HG03025 (cell line): ENCODE measurements around the gene TIMM17B.
A peak's percentile ranks its signal among the peaks of the same experiment; 100 is the strongest.

Source experiments
- ATAC-seq: cut with Tn5 transposase; IDR thresholded peaks from one replicate; pipeline ENCODE4 v1.9.1; 2021; ENCODE audit warnings: mild to moderate bottlenecking, moderate library complexity; ENCODE audit not compliant: unreplicated experiment, low FRiP score

Gene TIMM17B

GRCh38 chrX:48897625-48898306 lies at the start of gene TIMM17B, which contains the start of gene PQBP1:
Gene TIMM17B, minus strand, starts transcription at chrX:48897768. Its CDS starts 19 bp downstream, at chrX:48897749.
Gene PQBP1, plus strand, starts transcription at chrX:48897930. Its CDS starts 580 bp downstream, at chrX:48898510.
- ATAC-seq: peak; percentile 82

GRCh38 chrX:48945517-48946348 lies 48.2 kb upstream of the TIMM17B start:
- ATAC-seq: no peak

- ATAC-seq: no peak
Measured at GRCh38 chrX:48942895-48943294, 45.3 kb upstream of the TIMM17B start.

- no peak for ATAC-seq
Measured at GRCh38 chrX:48940404-48940955, 42.9 kb upstream of the TIMM17B start.

- ATAC-seq: no peak
Measured at GRCh38 chrX:48939524-48940228, 42.1 kb upstream of the TIMM17B start.

- ATAC-seq: peak; percentile 48
Measured at GRCh38 chrX:48938721-48939425, 41.3 kb upstream of the TIMM17B start.

- ATAC-seq: peak; percentile 49
Measured at GRCh38 chrX:48937054-48937907, 39.7 kb upstream of the TIMM17B start.

- ATAC-seq: no peak
Measured at GRCh38 chrX:48936429-48937053, 39.0 kb upstream of the TIMM17B start.

GRCh38 chrX:48935301-48935670 lies 37.7 kb upstream of the TIMM17B start:
- ATAC-seq: no peak

GRCh38 chrX:48934581-48935300 lies 37.2 kb upstream of the TIMM17B start:
- ATAC-seq: no peak

GRCh38 chrX:48933757-48934156 lies 36.2 kb upstream of the TIMM17B start:
- peak; percentile 40 for ATAC-seq

GRCh38 chrX:48927736-48928382 lies 30.3 kb upstream of the TIMM17B start:
- no peak for ATAC-seq

GRCh38 chrX:48927123-48927522 lies 29.6 kb upstream of the TIMM17B start:
- ATAC-seq: no peak

GRCh38 chrX:48924270-48924669 lies 26.7 kb upstream of the TIMM17B start:
- ATAC-seq: no peak

- ATAC-seq: no peak
Measured at GRCh38 chrX:48923771-48924170, 26.2 kb upstream of the TIMM17B start.

- no peak for ATAC-seq
Measured at GRCh38 chrX:48920718-48921104, 23.1 kb upstream of the TIMM17B start.

GRCh38 chrX:48919947-48920717 lies 22.6 kb upstream of the TIMM17B start:
- no peak for ATAC-seq
